HCT116 (cell line): ENCODE results near the gene SLC25A25. TPM values are rescaled to one million over a fixed set of nuclear protein-coding genes. Genes with fewer than 3 reads are reported as not detected.

ENCODE experiments used
- ATAC-seq: fragments of 200-7000 bp; cut with Tn5 transposase; 2 replicates; pipeline ENCODE4 v1.9.1; 2020; ENCODE audit warnings: mild to moderate bottlenecking, moderate library complexity
- BruUV-seq: library from RNA; stranded (reverse); fragments of 400-500 nt; replicated peaks from 2 replicates; lab custom pipeline; 2021; lab: Mats Ljungman, UMichigan
- CTCF ChIA-PET: fragments of 300-600 bp; sonication (Branson Sonifier 250); formaldehyde crosslinking; loops from one replicate; lab custom pipeline; 2021; ENCODE audit warnings: antibody characterized with exemption; lab: Charles Lee
- POLR2A ChIA-PET: fragments of 300-600, 350-600 bp; sonication (Branson Sonifier 250); formaldehyde crosslinking; loops from one replicate; lab custom pipeline; 2021; ENCODE audit warnings: antibody characterized with exemption; lab: Charles Lee
- RAD21 ChIA-PET, 2 experiments: fragments of 300-600 bp; sonication (Branson Sonifier 250); formaldehyde crosslinking; loops; one replicate each; lab custom pipeline; 2023; ENCODE audit warnings: low total read pairs in 2 of 2; ENCODE audit not compliant: uncharacterized antibody in 2 of 2, unreplicated experiment in 2 of 2, low non-redundant PET in 1 of 2; lab: Charles Lee
- DNase-seq: peaks from one replicate; pipeline ENCODE4 v3.0.0-alpha.2; 2010; ENCODE audit warnings: low read depth, low spot score
- H2AFZ ChIP-seq: fragments of 200-600 bp; shearing (Covaris generic), sonication (generic); 2 replicates; pipeline ENCODE4 v1.6.1; 2017; ENCODE audit warnings: low read depth, mixed run types, mixed read lengths, antibody characterized with exemption, low read length; ENCODE audit not compliant: poor library complexity, severe bottlenecking
- H3K27ac ChIP-seq: 2 replicates; pipeline ENCODE4 v1.5.1; 2012; ENCODE audit warnings: low read depth, low read length
- H3K27me3 ChIP-seq: fragments of 200-600 bp; sonication (generic); 2 replicates; pipeline ENCODE4 v1.6.1; 2016; ENCODE audit warnings: mixed run types, low read length, mixed read lengths; ENCODE audit not compliant: insufficient read depth
- H3K36me3 ChIP-seq, 2 experiments: fragments of 200-500 bp in 1 of 2; fragments of 200-600 bp in 1 of 2; sonication (Bioruptor generic) in 1 of 2; sonication (generic) in 1 of 2; 2 replicates each; pipeline versions ENCODE4 v1.5.1 to v1.6.1; 2014 to 2016; ENCODE audit warnings: low read length in 2 of 2, inconsistent platforms in 1 of 2, mixed read lengths in 1 of 2, mixed run types in 1 of 2; ENCODE audit not compliant: insufficient read depth in 2 of 2, control insufficient read depth in 1 of 2
- H3K4me1 ChIP-seq, 2 experiments: fragments of 200-600 bp in 1 of 2; sonication (generic) in 1 of 2; 2 replicates each; pipeline versions ENCODE4 v1.5.1 to v1.6.1; 2012 to 2017; ENCODE audit warnings: low read length in 2 of 2, inconsistent platforms in 1 of 2, mild to moderate bottlenecking in 1 of 2, mixed read lengths in 1 of 2, mixed run types in 1 of 2, moderate library complexity in 1 of 2; ENCODE audit not compliant: insufficient read depth in 2 of 2, control insufficient read depth in 1 of 2
- H3K4me2 ChIP-seq: fragments of 200-600 bp; sonication (generic); 2 replicates; pipeline ENCODE4 v1.6.1; 2017; ENCODE audit warnings: mixed run types, low read length, mixed read lengths
- H3K4me3 ChIP-seq, 2 experiments: fragments of 200-600 bp in 1 of 2; sonication (generic) in 1 of 2; replicated peaks in 1 of 2; 2 replicates each; pipeline ENCODE4 v1.5.1; 2011 to 2016; ENCODE audit warnings: low read length in 2 of 2, control low read depth in 1 of 2, low read depth in 1 of 2, mild to moderate bottlenecking in 1 of 2, mixed read lengths in 1 of 2, mixed run types in 1 of 2
- H3K79me2 ChIP-seq: fragments of 200-600 bp; sonication (generic); 2 replicates; pipeline ENCODE4 v1.6.1; 2017; ENCODE audit warnings: mild to moderate bottlenecking, mixed run types, low read length, moderate library complexity, mixed read lengths; ENCODE audit not compliant: insufficient read depth
- H3K9ac ChIP-seq: fragments of 200-600 bp; sonication (generic); 2 replicates; pipeline ENCODE4 v1.6.1; 2016; ENCODE audit warnings: low read length, mixed read lengths
- H3K9me2 ChIP-seq: fragments of 200-600 bp; sonication (generic), shearing (Covaris generic); 2 replicates; pipeline ENCODE4 v1.6.1; 2017; ENCODE audit warnings: mixed run types, mild to moderate bottlenecking, moderate library complexity; ENCODE audit not compliant: insufficient read depth
- H3K9me3 ChIP-seq, 2 experiments: fragments of 200-500 bp in 1 of 2; fragments of 200-600 bp in 1 of 2; sonication (Bioruptor generic) in 1 of 2; sonication (generic) in 1 of 2; 2 replicates each; pipeline ENCODE4 v1.6.1; 2014 to 2017; ENCODE audit warnings: low read length in 2 of 2, mixed read lengths in 2 of 2, inconsistent platforms in 1 of 2, low read depth in 1 of 2, mild to moderate bottlenecking in 1 of 2, mixed run types in 1 of 2, moderate library complexity in 1 of 2; ENCODE audit not compliant: control insufficient read depth in 1 of 2, insufficient read depth in 1 of 2
- H4K20me1 ChIP-seq: fragments of 200-600 bp; sonication (generic), shearing (Covaris generic); 2 replicates; pipeline ENCODE4 v1.6.1; 2017; ENCODE audit warnings: mixed run types, mild to moderate bottlenecking, moderate library complexity; ENCODE audit not compliant: insufficient read depth
- EZH2 ChIP-seq: fragments of 200-600 bp; sonication (generic); IDR thresholded peaks from 2 replicates; pipeline ENCODE4 v1.6.1; 2017; ENCODE audit warnings: antibody characterized with exemption, mixed run types
- EZH2phosphoT487 ChIP-seq: fragments of 200-600 bp; IDR thresholded peaks from 2 replicates; pipeline ENCODE4 v1.6.1; 2018; ENCODE audit warnings: antibody characterized with exemption, borderline replicate concordance
- POLR2A ChIP-seq: IDR thresholded peaks from 2 replicates; pipeline ENCODE4 v1.7.0; 2011; ENCODE audit warnings: borderline replicate concordance; ENCODE audit not compliant: insufficient read depth, insufficient read length; ENCODE audit errors: extremely low read depth
- REST ChIP-seq: IDR thresholded peaks from 2 replicates; pipeline ENCODE4 v1.6.1; 2012; ENCODE audit warnings: low read depth
- TCF7L2 ChIP-seq: IDR thresholded peaks from 2 replicates; pipeline ENCODE4 v1.7.0; 2011; ENCODE audit warnings: borderline replicate concordance, inconsistent platforms; ENCODE audit not compliant: insufficient read depth, insufficient read length; ENCODE audit errors: extremely low read depth
- ZFX ChIP-seq: fragments of 450-650 bp; IDR thresholded peaks from 2 replicates; pipeline ENCODE4 v1.6.1; 2017
- intact Hi-C: fragments of 100-400 bp; cut with micrococcal nuclease; formaldehyde crosslinking; loops from 2 replicates; pipeline ENCODE4 v1.10.0; 2022
- total RNA-seq: library from RNA; stranded (reverse); gene quantifications from one replicate; pipeline ENCODE4 v1.2.1, GENCODE V29; 2021; ENCODE audit not compliant: unreplicated experiment

SLC25A25 gene
- total RNA-seq, 1 experiment from 2014 or later = 15.3 TPM

- peaks cover 13 to 43% of the 10 kb centered on the region in 2 experiments for H3K36me3 ChIP-seq
- H3K9ac ChIP-seq = no peak overlapping the region
- H3K27ac ChIP-seq = no peak overlapping the region
- no peak overlapping the region for H2AFZ ChIP-seq
- CTCF ChIA-PET = no interaction called here
- intact Hi-C loops = no loop called here
- no peaks in the 10 kb centered on the region for H3K9me2 ChIP-seq
- H3K9me3 ChIP-seq = no peaks in the 10 kb centered on the region
- H3K4me3 ChIP-seq = no peak overlapping the region
- H3K4me1 ChIP-seq = peaks cover 2 to 7% of the 10 kb centered on the region in 2 experiments
- H4K20me1 ChIP-seq = no peaks in the 10 kb centered on the region; the same call in 1 of the 2 replicates
- RAD21 ChIA-PET = no interaction called here
- POLR2A ChIA-PET = no interaction called here
- H3K27me3 ChIP-seq = no peaks in the 10 kb centered on the region
- H3K4me2 ChIP-seq = no peak overlapping the region
- TF ChIP-seq TCF7L2 = no peak
- no peak for TF ChIP-seq REST
- no peak for TF ChIP-seq POLR2A
- TF ChIP-seq ZFX = no peak
- TF ChIP-seq EZH2 = no peak
- no peak for TF ChIP-seq EZH2phosphoT487
- ATAC-seq (no peak), DNase-seq (no peak)
- peaks cover 25% of the 10 kb centered on the region for H3K79me2 ChIP-seq
- no TSS peak for BruUV-seq
Observed at GRCh38 chr9:128104171-128104618, 36.2 kb downstream of the SLC25A25 start.
